ENCODE results near the gene SPTLC1. TPM values are rescaled to one million over a fixed set of nuclear protein-coding genes. Genes with fewer than 3 reads are reported as not detected.

The SPTLC1 gene
- total and polyA plus RNA-seq, 2 donors (not counting 1 experiment from before 2014, with no cell fraction given): 26.6 to 53.5 TPM

DNA sequence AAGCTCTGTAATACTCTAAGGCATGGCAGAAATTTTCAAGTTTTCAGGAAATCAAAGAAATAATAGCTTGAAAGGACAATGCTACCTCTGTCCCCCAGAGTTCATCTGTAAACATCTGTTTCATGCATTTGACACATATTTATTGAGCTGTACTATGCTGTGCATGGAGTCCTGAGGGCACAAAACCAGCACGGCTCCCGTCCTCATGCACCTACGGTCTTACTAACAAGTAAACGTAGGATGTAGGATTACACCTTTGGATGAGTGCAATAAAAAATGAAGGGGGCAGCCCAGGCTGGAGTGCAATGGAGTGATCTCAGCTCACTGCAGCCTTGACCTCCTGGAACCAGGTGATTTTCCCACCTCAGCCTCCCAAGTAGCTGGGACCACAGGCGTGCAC, 81.9 kb downstream of the SPTLC1 start:
- no peaks in the 10 kb centered on the region for H4K20me1 ChIP-seq (ENCODE audit: control insufficient read depth, insufficient read depth, low read length, poor library complexity, severe bottlenecking)
- no peaks in the 10 kb centered on the region for H3K79me2 ChIP-seq (ENCODE audit: control insufficient read depth, insufficient read depth, low read length)
- Mint-ChIP-seq H3K27me3 (no peaks in the 10 kb centered on the region), H3K4me1 (no peaks in the 10 kb centered on the region), H3K4me3 (no peak overlapping the region), H3K9me3 (ENCODE audit: insufficient read depth) (no peaks in the 10 kb centered on the region), H3K27ac (no peak overlapping the region)
- POLR2A ChIA-PET: no interaction called here
- DNase-seq: no peak
- H3K4me2 ChIP-seq (replicated peaks; ENCODE audit: low read depth, low read length, poor library complexity, severe bottlenecking): no peak overlapping the region
- H3K9me3 ChIP-seq (ENCODE audit: control extremely low read depth in 1 of 3, control insufficient read depth in 2 of 3, insufficient read depth in 1 of 3, low read length in 2 of 3): no peaks in the 10 kb centered on the region
- intact Hi-C loops (cut with micrococcal nuclease): no loop called here
- no peak overlapping the region for H2AFZ ChIP-seq (ENCODE audit: insufficient read depth, low read depth, low read length, poor library complexity, severe bottlenecking)
- H3K4me1 ChIP-seq (ENCODE audit: control insufficient read depth in 2 of 2, insufficient read depth in 2 of 2, low read length in 2 of 2): no peaks in the 10 kb centered on the region
- WGBS (ENCODE audit: insufficient coverage): 100% methylated on average over 5 of the region's 5 CpGs
- H3K9ac ChIP-seq (ENCODE audit: low read length): no peak overlapping the region
- H3K36me3 ChIP-seq (replicated peaks in 1 of 2; ENCODE audit: control extremely low read depth in 1 of 2, control insufficient read depth in 1 of 2, extremely low read depth in 1 of 2, insufficient read depth in 2 of 2, low read length in 1 of 2): peaks cover 8 to 52% of the 10 kb centered on the region in 2 experiments
- no peak overlapping the region for H3K27ac ChIP-seq (ENCODE audit: low read length in 2 of 2)
- ATAC-seq (ENCODE audit: low read depth): no peak
- no peak for TF ChIP-seq EZH2 (IDR thresholded peaks at IDR 0.05; ENCODE audit: borderline replicate concordance, insufficient read depth, low read depth, low read length, poor library complexity, severe bottlenecking)
- TF ChIP-seq, protein P1, sequence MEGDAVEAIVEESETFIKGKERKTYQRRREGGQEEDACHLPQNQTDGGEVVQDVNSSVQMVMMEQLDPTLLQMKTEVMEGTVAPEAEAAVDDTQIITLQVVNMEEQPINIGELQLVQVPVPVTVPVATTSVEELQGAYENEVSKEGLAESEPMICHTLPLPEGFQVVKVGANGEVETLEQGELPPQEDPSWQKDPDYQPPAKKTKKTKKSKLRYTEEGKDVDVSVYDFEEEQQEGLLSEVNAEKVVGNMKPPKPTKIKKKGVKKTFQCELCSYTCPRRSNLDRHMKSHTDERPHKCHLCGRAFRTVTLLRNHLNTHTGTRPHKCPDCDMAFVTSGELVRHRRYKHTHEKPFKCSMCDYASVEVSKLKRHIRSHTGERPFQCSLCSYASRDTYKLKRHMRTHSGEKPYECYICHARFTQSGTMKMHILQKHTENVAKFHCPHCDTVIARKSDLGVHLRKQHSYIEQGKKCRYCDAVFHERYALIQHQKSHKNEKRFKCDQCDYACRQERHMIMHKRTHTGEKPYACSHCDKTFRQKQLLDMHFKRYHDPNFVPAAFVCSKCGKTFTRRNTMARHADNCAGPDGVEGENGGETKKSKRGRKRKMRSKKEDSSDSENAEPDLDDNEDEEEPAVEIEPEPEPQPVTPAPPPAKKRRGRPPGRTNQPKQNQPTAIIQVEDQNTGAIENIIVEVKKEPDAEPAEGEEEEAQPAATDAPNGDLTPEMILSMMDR (IDR thresholded peaks at IDR 0.05): no peak
- CTCF ChIA-PET: no interaction called here
- no peaks in the 10 kb centered on the region for H3K27me3 ChIP-seq (replicated peaks in 1 of 4; ENCODE audit: control extremely low read depth in 1 of 4, control insufficient read depth in 3 of 4, insufficient read depth in 4 of 4, low read length in 3 of 4)
- no peak overlapping the region for H3K4me3 ChIP-seq (ENCODE audit: control extremely low read depth in 1 of 5, extremely low read depth in 1 of 5, insufficient read depth in 1 of 5, low read depth in 2 of 5, low read length in 4 of 5)

DNA sequence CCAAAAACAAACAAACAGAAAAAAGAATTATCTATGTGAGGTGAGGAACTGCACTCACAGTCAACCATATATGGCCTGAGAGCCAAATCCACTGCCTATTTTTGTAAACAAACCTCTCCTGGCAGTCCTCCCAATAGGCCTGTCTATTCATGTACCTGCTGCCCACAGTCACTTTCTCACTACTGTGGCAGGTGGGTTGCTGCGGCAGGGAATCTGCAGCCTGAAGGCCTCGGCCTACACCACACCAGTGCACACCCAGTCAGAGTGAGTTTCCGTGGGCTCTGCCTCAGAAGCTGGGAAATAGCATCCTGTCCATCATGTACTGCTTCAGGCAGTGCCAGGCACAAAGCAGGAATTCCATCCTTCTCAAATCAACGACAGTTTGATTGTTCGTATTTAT, 82.3 kb downstream of the SPTLC1 start:
- H3K9me3 Mint-ChIP-seq (ENCODE audit: insufficient read depth): no peaks in the 10 kb centered on the region
- H3K9ac ChIP-seq (ENCODE audit: low read length): no peak overlapping the region
- ChIA-PET CTCF (no interaction called here), POLR2A (no interaction called here)
- no peaks in the 10 kb centered on the region for H3K4me1 ChIP-seq (ENCODE audit: control insufficient read depth in 2 of 2, insufficient read depth in 2 of 2, low read length in 2 of 2)
- no peaks in the 10 kb centered on the region for H3K27me3 Mint-ChIP-seq
- H3K27me3 ChIP-seq (replicated peaks in 1 of 4; ENCODE audit: control extremely low read depth in 1 of 4, control insufficient read depth in 3 of 4, insufficient read depth in 4 of 4, low read length in 3 of 4): no peaks in the 10 kb centered on the region
- no peak overlapping the region for H2AFZ ChIP-seq (ENCODE audit: insufficient read depth, low read depth, low read length, poor library complexity, severe bottlenecking)
- intact Hi-C loops (cut with micrococcal nuclease): no loop called here
- H3K79me2 ChIP-seq (ENCODE audit: control insufficient read depth, insufficient read depth, low read length): no peaks in the 10 kb centered on the region
- no peaks in the 10 kb centered on the region for H3K4me1 Mint-ChIP-seq
- H3K36me3 ChIP-seq (replicated peaks in 1 of 2; ENCODE audit: control extremely low read depth in 1 of 2, control insufficient read depth in 1 of 2, extremely low read depth in 1 of 2, insufficient read depth in 2 of 2, low read length in 1 of 2): peaks cover 7 to 48% of the 10 kb centered on the region in 2 experiments
- TF ChIP-seq, protein P1 (IDR thresholded peaks at IDR 0.05): no peak
- no peak for TF ChIP-seq EZH2 (IDR thresholded peaks at IDR 0.05; ENCODE audit: borderline replicate concordance, insufficient read depth, low read depth, low read length, poor library complexity, severe bottlenecking)
- no peak overlapping the region for H3K27ac ChIP-seq (ENCODE audit: low read length in 2 of 2)
- 100% methylated on average over 3 of the region's 5 CpGs for WGBS (ENCODE audit: insufficient coverage)
- no peak overlapping the region for H3K4me3 ChIP-seq (ENCODE audit: control extremely low read depth in 1 of 5, extremely low read depth in 1 of 5, insufficient read depth in 1 of 5, low read depth in 2 of 5, low read length in 4 of 5)
- H3K4me3 Mint-ChIP-seq: no peak overlapping the region
- no peak for DNase-seq
- H4K20me1 ChIP-seq (ENCODE audit: control insufficient read depth, insufficient read depth, low read length, poor library complexity, severe bottlenecking): no peaks in the 10 kb centered on the region
- ATAC-seq (ENCODE audit: low read depth): no peak
- no peak overlapping the region for H3K4me2 ChIP-seq (replicated peaks; ENCODE audit: low read depth, low read length, poor library complexity, severe bottlenecking)
- no peak overlapping the region for H3K27ac Mint-ChIP-seq
- H3K9me3 ChIP-seq (ENCODE audit: control extremely low read depth in 1 of 3, control insufficient read depth in 2 of 3, insufficient read depth in 1 of 3, low read length in 2 of 3): no peaks in the 10 kb centered on the region
